A549 (cell line): ENCODE data around the gene DNASE2.

ENCODE experiments used
- ESRRA ChIP-seq: fragments of 150-350 bp; IDR thresholded peaks from 2 replicates; pipeline ENCODE4 v1.6.1; 2014; ENCODE audit warnings: mild to moderate bottlenecking, low read length, borderline replicate concordance
- POLR2A ChIP-seq: IDR thresholded peaks from 2 replicates; pipeline ENCODE4 v1.6.1; 2012; ENCODE audit warnings: mild to moderate bottlenecking, low read length
- RAD21 ChIP-seq, 2 experiments: fragments of >200 bp in 1 of 2; sonication (Bioruptor Twin) in 1 of 2; formaldehyde crosslinking in 1 of 2; IDR thresholded peaks in 1 of 2; conservative IDR thresholded peaks in 1 of 2; 2 replicates in 1 of 2; 3 replicates in 1 of 2; pipeline ENCODE4 v1.6.1; 2012 to 2018; ENCODE audit warnings: inconsistent platforms in 1 of 2
- USF2 ChIP-seq: fragments of 450-650 bp; IDR thresholded peaks from 2 replicates; pipeline ENCODE4 v1.6.1; 2014; ENCODE audit warnings: antibody characterized with exemption
- TF ChIP-seq, protein P1 (sequence below): fragments of >200 bp; sonication (Bioruptor Twin); formaldehyde crosslinking; IDR thresholded peaks from 3 replicates; pipeline ENCODE4 v1.5.1; 2016

- TF ChIP-seq, protein P1, sequence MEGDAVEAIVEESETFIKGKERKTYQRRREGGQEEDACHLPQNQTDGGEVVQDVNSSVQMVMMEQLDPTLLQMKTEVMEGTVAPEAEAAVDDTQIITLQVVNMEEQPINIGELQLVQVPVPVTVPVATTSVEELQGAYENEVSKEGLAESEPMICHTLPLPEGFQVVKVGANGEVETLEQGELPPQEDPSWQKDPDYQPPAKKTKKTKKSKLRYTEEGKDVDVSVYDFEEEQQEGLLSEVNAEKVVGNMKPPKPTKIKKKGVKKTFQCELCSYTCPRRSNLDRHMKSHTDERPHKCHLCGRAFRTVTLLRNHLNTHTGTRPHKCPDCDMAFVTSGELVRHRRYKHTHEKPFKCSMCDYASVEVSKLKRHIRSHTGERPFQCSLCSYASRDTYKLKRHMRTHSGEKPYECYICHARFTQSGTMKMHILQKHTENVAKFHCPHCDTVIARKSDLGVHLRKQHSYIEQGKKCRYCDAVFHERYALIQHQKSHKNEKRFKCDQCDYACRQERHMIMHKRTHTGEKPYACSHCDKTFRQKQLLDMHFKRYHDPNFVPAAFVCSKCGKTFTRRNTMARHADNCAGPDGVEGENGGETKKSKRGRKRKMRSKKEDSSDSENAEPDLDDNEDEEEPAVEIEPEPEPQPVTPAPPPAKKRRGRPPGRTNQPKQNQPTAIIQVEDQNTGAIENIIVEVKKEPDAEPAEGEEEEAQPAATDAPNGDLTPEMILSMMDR: no peak
- TF ChIP-seq POLR2A: no peak
- TF ChIP-seq USF2: no peak
- no peak for TF ChIP-seq ESRRA
- no peak for TF ChIP-seq RAD21 (conservative IDR thresholded peaks at IDR 0.05 in 1 of 2, IDR thresholded peaks at IDR 0.05 in 1 of 2)
Observed at GRCh38 chr19:12842511-12842910, 38.7 kb downstream of the DNASE2 start.
